Right hindlimb (tissue), 1 donor: ENCODE measurements around the gene MAGEA9B.
"Not testable (repeated sequence)": the region's sequence is repeated elsewhere in the genome, so short reads cannot be mapped to it uniquely, and the experiment has no call there.

Experiments
- DNase-seq: peaks from one replicate; pipeline ENCODE4 v3.0.0-alpha.2; 2018

The MAGEA9B gene

GRCh38 chrX:149533999-149534398 lies 53.3 kb downstream of the MAGEA9B start:
- not testable (repeated sequence) for DNase-seq

DNA sequence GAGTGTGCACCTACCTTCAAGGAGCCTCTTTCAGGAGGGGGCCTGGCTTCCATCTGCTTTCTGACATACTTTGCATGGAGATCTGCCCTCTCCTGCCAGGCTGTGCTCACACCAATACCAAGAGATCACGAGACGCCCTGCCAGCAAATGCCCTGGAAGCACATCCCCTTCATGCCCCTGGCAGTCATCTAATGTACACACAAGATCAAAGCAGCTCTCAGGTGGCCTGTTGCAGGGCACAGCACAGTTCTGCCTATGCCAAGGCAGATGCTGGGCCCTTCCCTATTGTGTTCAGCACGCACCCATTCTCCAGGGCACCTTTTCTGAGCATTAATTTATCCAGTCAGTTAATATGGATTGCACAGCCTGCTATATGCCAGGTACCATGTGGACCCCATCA lies 54.4 kb downstream of the MAGEA9B start:
- DNase-seq = not testable (repeated sequence)
